ENCODE data around the gene PRRX1. TPM values are rescaled to one million over a fixed set of nuclear protein-coding genes. Genes with fewer than 3 reads are reported as not detected.

Gene PRRX1
- total RNA-seq, 2 experiments from 2014 or later = not detected

- Mint-ChIP-seq H3K27ac (no peak overlapping the region), H3K27me3 (peaks cover 36% of the 10 kb centered on the region), H3K4me1 (ENCODE audit: low read depth) (no peaks in the 10 kb centered on the region), H3K9me3 (no peaks in the 10 kb centered on the region), H3K36me3 (ENCODE audit: low read depth) (no peaks in the 10 kb centered on the region), H3K4me3 (no peak overlapping the region)
- DNase-seq = no peak
- no peak for ATAC-seq
- ChIA-PET CTCF (no interaction called here), POLR2A (no interaction called here)
- intact Hi-C loops (cut with micrococcal nuclease) = no loop called here
- TF ChIP-seq CTCF (IDR thresholded peaks at IDR 0.05) = no peak
These were observed 14.2 kb downstream of the PRRX1 start for GRCh38 chr1:170678027-170678600.

DNA sequence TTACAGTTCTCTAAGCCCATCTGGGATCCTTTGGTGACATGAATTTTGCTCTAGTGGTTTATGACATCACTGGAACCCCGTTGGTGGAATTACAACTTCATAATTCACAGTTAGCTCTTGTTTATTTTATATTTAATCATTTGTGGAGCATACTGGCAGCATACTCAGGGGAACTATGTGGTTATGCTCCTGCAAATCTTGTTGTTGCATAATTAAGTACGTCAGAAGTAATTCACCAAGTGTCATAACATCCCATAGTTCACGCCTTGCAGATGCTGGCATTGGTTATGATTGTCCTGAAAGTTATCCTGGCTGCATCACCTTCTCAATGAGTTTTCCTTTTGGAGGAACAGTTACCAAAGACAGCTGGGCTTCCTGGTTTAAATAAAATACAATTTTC lies 16.5 kb downstream of the PRRX1 start:
- H3K9me3 Mint-ChIP-seq = no peaks in the 10 kb centered on the region
- ATAC-seq (no peak), DNase-seq (no peak)
- peaks cover 29% of the 10 kb centered on the region for H3K27me3 Mint-ChIP-seq
- TF ChIP-seq CTCF (IDR thresholded peaks at IDR 0.05) = no peak
- no peak overlapping the region for H3K27ac Mint-ChIP-seq
- POLR2A ChIA-PET = no interaction called here
- no peak overlapping the region for H3K4me3 Mint-ChIP-seq
- CTCF ChIA-PET = no interaction called here
- H3K36me3 Mint-ChIP-seq (ENCODE audit: low read depth) = no peaks in the 10 kb centered on the region
- intact Hi-C loops (cut with micrococcal nuclease) = no loop called here
- no peaks in the 10 kb centered on the region for H3K4me1 Mint-ChIP-seq (ENCODE audit: low read depth)

- Mint-ChIP-seq H3K9me3 (no peaks in the 10 kb centered on the region), H3K27me3 (peaks cover 35% of the 10 kb centered on the region), H3K27ac (no peak overlapping the region), H3K36me3 (ENCODE audit: low read depth) (no peaks in the 10 kb centered on the region), H3K4me3 (no peak overlapping the region), H3K4me1 (ENCODE audit: low read depth) (no peaks in the 10 kb centered on the region)
- ATAC-seq = no peak
- intact Hi-C loops (cut with micrococcal nuclease) = no loop called here
- ChIA-PET POLR2A (no interaction called here), CTCF (no interaction called here)
- TF ChIP-seq CTCF (IDR thresholded peaks at IDR 0.05) = no peak
- no peak for DNase-seq
These were observed 18.2 kb downstream of the PRRX1 start for GRCh38 chr1:170682169-170682568.

GRCh38 chr1:170682809-170683208 lies 18.9 kb downstream of the PRRX1 start:
- Mint-ChIP-seq H3K4me1 (ENCODE audit: low read depth) (no peaks in the 10 kb centered on the region), H3K36me3 (ENCODE audit: low read depth) (no peaks in the 10 kb centered on the region), H3K9me3 (no peaks in the 10 kb centered on the region), H3K27me3 (peaks cover 37% of the 10 kb centered on the region), H3K4me3 (no peak overlapping the region), H3K27ac (no peak overlapping the region)
- DNase-seq (no peak), ATAC-seq (no peak)
- TF ChIP-seq CTCF (IDR thresholded peaks at IDR 0.05) = no peak
- CTCF ChIA-PET = no interaction called here
- intact Hi-C loops (cut with micrococcal nuclease) = no loop called here
- POLR2A ChIA-PET = no interaction called here

GRCh38 chr1:170685166-170685565 lies 21.2 kb downstream of the PRRX1 start:
- Mint-ChIP-seq H3K27me3 (peaks cover 33% of the 10 kb centered on the region), H3K27ac (no peak overlapping the region), H3K4me1 (ENCODE audit: low read depth) (no peaks in the 10 kb centered on the region), H3K9me3 (no peaks in the 10 kb centered on the region), H3K4me3 (no peak overlapping the region), H3K36me3 (ENCODE audit: low read depth) (no peaks in the 10 kb centered on the region)
- DNase-seq = no peak
- CTCF ChIA-PET = interaction anchor here (1.0 to 1.5 kb wide), 2 partner anchors 13 to 14 kb away, joined by 3 read pairs; no protein-coding TSS in a partner anchor
- POLR2A ChIA-PET = no interaction called here
- TF ChIP-seq CTCF (IDR thresholded peaks at IDR 0.05) = no peak
- no peak for ATAC-seq
- intact Hi-C loops (cut with micrococcal nuclease) = no loop called here
